Measurements from ENCODE around the gene SLC25A40.
A peak's percentile ranks its signal among the peaks of the same experiment; 100 is the strongest.

The SLC25A40 gene

DNA sequence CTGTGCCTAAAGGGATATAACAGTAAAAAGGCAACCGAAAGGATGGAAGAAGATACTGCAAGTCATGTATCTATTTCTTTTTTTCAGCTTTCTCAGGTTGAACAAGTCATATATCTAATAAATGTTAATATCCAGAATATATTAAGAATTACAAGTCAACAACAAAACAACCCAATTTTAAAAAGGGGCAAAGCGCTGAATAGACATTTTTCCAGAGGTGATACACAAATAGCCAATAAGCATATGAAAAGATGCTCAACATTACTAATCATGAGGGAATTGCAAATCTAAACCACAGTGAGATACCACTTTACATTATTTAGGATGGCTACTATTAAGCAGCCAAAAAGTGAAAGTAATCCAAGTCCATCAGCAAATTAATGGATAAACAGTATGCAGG, 23.1 kb upstream of the SLC25A40 start:
- no peak overlapping the region for H3K4me3 ChIP-seq (replicated peaks; ENCODE audit: low read depth, low read length)
- TF ChIP-seq, protein P1, sequence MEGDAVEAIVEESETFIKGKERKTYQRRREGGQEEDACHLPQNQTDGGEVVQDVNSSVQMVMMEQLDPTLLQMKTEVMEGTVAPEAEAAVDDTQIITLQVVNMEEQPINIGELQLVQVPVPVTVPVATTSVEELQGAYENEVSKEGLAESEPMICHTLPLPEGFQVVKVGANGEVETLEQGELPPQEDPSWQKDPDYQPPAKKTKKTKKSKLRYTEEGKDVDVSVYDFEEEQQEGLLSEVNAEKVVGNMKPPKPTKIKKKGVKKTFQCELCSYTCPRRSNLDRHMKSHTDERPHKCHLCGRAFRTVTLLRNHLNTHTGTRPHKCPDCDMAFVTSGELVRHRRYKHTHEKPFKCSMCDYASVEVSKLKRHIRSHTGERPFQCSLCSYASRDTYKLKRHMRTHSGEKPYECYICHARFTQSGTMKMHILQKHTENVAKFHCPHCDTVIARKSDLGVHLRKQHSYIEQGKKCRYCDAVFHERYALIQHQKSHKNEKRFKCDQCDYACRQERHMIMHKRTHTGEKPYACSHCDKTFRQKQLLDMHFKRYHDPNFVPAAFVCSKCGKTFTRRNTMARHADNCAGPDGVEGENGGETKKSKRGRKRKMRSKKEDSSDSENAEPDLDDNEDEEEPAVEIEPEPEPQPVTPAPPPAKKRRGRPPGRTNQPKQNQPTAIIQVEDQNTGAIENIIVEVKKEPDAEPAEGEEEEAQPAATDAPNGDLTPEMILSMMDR (IDR thresholded peaks at IDR 0.05; ENCODE audit: low read depth, low read length, missing control alignments), result no peak
- no peak for DNase-seq (ENCODE audit: extremely low read depth, low read depth)

DNA sequence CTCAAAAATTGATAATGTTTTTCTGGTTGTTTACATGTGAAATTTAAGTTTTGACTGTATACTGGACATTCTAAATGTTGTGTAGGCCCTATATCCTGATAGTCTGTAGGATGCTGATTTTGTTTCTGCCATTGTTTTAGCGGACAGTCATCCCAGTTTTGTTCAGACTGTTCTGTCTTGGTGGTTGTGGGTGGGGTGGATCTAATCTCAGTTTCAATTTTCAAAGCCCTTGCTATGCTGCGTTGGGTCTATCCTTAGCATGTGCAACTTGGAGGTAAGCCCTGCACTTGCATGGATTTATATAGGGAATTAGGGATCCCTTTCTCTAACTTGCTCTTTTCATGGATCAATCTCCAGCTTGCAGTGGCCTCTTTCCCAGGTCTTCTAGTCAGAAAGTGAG, 19.2 kb upstream of the SLC25A40 start:
- no peak overlapping the region for H3K4me3 ChIP-seq (replicated peaks; ENCODE audit: low read depth, low read length)
- no peak for DNase-seq (ENCODE audit: extremely low read depth, low read depth)
- TF ChIP-seq, protein P1 (IDR thresholded peaks at IDR 0.05; ENCODE audit: low read depth, low read length, missing control alignments), result no peak

DNA sequence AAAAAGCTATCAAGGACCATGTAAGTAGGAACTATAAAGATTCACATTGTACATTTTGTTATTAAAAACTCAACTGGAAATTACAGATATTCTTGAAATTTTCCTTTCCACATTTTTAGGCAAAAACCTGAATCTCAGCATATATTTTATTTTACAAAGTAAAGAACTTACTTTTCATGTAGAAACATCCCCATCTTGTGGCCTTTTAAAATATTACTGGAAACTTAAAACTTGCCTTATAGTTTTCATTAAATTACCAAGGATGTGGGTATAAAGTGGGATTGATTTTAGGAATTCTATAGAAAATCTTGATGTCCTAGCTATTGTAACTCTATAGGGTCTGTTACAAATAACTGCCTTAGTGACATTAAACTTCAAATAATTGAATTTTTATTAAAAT, 10.7 kb upstream of the SLC25A40 start:
- TF ChIP-seq, protein P1 (IDR thresholded peaks at IDR 0.05; ENCODE audit: low read depth, low read length, missing control alignments), result no peak
- DNase-seq (ENCODE audit: extremely low read depth, low read depth), result no peak

DNA sequence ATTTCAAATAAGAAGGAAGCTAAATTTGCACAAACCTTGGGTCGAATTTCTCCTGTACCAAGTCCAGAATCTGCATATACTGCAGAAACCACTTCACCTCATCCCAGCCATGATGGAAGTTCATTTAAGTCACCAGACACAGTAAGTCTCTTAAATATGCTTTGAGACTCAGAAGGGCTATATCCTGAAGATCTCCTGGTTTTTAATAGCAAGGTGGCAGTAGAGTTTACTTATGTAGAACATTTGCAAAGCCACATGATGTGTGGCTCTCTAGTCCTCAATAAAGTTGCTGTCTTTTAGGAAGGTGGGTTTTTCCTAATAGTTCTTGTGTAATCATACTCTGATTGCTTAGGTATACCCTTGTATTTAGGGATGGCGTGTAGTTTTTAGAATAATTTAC, 8.9 kb upstream of the SLC25A40 start:
- TF ChIP-seq, protein P1 (IDR thresholded peaks at IDR 0.05; ENCODE audit: low read depth, low read length, missing control alignments), result no peak
- H3K4me3 ChIP-seq (replicated peaks; ENCODE audit: low read depth, low read length), result no peak overlapping the region
- no peak for DNase-seq (ENCODE audit: extremely low read depth, low read depth)

More for the DNA sequence above, 10.7 kb upstream of the SLC25A40 start:
- no peak overlapping the region for H3K4me3 ChIP-seq (replicated peaks; ENCODE audit: low read depth, low read length)

DNA sequence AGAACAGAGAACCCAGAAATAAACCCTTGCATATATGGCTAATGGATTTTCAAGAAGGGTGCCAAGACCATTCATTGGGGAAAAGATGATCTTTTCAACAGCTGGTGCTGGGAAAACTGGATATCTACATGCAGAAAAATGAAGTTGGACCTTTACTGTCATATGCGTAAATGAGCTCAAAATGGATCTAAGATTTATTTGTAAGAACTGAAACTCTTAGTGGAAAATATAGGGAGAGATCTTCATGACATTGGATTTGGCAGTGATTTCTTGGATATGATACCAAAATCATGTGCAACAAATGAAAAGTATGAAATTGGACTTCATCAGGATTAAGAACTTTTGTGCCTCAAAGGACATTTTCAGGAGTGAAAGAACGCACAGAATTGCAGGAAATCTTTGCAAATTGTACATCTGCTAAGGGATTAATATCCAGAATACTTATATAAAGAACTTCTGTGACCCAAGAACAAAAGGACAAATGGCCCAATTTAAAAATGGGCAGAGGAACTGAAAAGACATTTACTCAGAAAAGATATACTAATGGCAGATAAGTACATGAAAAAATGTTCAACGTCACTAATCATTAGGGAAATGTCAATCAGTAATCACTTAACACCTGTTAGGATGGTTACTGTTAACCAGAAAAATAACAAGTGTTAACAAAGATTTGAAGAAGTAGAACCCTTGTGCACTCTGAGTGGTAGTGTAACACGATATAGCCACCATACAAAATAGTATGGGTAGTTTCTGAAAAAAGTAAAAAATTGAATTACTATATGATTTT, 6.2 kb upstream of the SLC25A40 start:
- no peak for DNase-seq (ENCODE audit: extremely low read depth, low read depth)
- TF ChIP-seq, protein P1 (IDR thresholded peaks at IDR 0.05; ENCODE audit: low read depth, low read length, missing control alignments), result no peak
- no peak overlapping the region for H3K4me3 ChIP-seq (replicated peaks; ENCODE audit: low read depth, low read length)

DNA sequence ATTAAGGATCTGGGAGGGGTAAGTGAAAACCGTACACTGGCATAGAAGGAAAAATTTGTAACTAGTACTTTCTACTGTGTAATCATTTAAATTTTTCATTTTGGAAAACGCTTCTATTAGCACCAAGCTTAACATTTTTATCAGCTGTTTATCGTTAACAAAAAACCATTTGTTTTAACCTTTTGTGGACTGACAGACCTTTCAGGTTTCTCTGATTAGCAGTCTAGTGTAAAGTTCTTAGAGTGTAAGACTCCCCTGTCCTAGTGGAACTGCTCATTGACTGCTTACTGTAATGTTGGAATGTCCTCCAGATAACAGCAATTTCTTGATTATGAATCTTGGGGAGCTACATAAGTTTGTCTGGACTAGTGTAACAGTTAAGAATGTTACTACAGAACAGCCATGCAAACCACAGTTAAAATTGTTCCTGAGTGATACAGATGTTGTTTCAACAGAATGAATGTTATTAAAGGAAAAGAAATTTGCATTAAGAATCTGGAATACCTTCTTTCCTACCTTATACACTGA, 2.1 kb upstream of the SLC25A40 start:
- TF ChIP-seq, protein P1 (IDR thresholded peaks at IDR 0.05; ENCODE audit: low read depth, low read length, missing control alignments), result no peak
- peak overlapping the region; percentile 90 for H3K4me3 ChIP-seq (replicated peaks; ENCODE audit: low read depth, low read length)
- no peak for DNase-seq (ENCODE audit: extremely low read depth, low read depth)

Measured in HFF-Myc (cell line).